ENCODE data around the gene CACFD1. TPM values are rescaled to one million over a fixed set of nuclear protein-coding genes. Genes with fewer than 3 reads are reported as not detected.

CACFD1 gene
- total and polyA plus RNA-seq, 9 of the 15 experiments (the other 6 are each of a cell fraction or from before 2014, with no cell fraction given): 0.11 to 1.4 (median 1.1) TPM; not detected in 2

DNA sequence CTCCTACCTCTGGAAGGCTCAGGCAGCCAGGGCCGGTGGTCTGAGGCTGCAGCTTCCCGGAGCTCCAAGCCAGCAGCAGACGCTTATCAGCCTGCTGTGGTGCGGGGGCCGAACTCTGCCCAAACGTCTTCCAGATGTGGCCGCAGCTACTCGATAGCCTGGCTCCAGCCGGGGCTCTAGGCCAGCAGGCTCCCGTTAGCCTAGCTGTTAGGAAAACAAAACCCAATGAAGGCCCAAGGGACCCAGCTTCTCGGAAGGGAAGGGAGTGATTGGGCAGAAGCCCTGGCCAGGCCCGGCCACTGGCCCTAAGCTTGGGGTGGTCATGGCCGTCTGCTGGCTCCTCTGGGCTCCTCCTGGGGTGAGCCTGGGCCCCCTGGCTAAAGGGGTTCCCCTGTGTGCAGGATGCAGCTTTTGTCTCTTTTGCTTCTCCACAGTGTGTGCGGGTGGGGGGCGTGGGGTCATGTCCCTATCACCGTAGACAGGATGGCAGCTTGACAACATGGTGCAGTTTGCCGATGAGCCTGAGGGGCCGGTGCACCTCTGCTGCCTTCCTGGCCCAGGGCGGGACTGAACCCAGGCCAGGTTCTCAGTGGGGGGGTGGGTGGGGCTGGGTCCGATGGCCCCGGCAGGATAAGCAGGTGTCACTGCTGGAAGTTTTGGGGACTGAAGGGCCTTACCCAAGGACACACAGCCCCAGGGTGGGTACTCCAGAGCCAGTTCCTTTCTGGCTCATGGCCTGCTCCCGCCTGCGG, 46.3 kb downstream of the CACFD1 start (continued):
- TF ChIP-seq, protein P1, sequence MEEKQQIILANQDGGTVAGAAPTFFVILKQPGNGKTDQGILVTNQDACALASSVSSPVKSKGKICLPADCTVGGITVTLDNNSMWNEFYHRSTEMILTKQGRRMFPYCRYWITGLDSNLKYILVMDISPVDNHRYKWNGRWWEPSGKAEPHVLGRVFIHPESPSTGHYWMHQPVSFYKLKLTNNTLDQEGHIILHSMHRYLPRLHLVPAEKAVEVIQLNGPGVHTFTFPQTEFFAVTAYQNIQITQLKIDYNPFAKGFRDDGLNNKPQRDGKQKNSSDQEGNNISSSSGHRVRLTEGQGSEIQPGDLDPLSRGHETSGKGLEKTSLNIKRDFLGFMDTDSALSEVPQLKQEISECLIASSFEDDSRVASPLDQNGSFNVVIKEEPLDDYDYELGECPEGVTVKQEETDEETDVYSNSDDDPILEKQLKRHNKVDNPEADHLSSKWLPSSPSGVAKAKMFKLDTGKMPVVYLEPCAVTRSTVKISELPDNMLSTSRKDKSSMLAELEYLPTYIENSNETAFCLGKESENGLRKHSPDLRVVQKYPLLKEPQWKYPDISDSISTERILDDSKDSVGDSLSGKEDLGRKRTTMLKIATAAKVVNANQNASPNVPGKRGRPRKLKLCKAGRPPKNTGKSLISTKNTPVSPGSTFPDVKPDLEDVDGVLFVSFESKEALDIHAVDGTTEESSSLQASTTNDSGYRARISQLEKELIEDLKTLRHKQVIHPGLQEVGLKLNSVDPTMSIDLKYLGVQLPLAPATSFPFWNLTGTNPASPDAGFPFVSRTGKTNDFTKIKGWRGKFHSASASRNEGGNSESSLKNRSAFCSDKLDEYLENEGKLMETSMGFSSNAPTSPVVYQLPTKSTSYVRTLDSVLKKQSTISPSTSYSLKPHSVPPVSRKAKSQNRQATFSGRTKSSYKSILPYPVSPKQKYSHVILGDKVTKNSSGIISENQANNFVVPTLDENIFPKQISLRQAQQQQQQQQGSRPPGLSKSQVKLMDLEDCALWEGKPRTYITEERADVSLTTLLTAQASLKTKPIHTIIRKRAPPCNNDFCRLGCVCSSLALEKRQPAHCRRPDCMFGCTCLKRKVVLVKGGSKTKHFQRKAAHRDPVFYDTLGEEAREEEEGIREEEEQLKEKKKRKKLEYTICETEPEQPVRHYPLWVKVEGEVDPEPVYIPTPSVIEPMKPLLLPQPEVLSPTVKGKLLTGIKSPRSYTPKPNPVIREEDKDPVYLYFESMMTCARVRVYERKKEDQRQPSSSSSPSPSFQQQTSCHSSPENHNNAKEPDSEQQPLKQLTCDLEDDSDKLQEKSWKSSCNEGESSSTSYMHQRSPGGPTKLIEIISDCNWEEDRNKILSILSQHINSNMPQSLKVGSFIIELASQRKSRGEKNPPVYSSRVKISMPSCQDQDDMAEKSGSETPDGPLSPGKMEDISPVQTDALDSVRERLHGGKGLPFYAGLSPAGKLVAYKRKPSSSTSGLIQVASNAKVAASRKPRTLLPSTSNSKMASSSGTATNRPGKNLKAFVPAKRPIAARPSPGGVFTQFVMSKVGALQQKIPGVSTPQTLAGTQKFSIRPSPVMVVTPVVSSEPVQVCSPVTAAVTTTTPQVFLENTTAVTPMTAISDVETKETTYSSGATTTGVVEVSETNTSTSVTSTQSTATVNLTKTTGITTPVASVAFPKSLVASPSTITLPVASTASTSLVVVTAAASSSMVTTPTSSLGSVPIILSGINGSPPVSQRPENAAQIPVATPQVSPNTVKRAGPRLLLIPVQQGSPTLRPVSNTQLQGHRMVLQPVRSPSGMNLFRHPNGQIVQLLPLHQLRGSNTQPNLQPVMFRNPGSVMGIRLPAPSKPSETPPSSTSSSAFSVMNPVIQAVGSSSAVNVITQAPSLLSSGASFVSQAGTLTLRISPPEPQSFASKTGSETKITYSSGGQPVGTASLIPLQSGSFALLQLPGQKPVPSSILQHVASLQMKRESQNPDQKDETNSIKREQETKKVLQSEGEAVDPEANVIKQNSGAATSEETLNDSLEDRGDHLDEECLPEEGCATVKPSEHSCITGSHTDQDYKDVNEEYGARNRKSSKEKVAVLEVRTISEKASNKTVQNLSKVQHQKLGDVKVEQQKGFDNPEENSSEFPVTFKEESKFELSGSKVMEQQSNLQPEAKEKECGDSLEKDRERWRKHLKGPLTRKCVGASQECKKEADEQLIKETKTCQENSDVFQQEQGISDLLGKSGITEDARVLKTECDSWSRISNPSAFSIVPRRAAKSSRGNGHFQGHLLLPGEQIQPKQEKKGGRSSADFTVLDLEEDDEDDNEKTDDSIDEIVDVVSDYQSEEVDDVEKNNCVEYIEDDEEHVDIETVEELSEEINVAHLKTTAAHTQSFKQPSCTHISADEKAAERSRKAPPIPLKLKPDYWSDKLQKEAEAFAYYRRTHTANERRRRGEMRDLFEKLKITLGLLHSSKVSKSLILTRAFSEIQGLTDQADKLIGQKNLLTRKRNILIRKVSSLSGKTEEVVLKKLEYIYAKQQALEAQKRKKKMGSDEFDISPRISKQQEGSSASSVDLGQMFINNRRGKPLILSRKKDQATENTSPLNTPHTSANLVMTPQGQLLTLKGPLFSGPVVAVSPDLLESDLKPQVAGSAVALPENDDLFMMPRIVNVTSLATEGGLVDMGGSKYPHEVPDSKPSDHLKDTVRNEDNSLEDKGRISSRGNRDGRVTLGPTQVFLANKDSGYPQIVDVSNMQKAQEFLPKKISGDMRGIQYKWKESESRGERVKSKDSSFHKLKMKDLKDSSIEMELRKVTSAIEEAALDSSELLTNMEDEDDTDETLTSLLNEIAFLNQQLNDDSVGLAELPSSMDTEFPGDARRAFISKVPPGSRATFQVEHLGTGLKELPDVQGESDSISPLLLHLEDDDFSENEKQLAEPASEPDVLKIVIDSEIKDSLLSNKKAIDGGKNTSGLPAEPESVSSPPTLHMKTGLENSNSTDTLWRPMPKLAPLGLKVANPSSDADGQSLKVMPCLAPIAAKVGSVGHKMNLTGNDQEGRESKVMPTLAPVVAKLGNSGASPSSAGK (IDR thresholded peaks at IDR 0.05): no peak
- TF ChIP-seq CC2D1A (IDR thresholded peaks at IDR 0.05) (no peak), SIX5 (IDR thresholded peaks at IDR 0.05; ENCODE audit: borderline replicate concordance in 1 of 2, insufficient read depth in 1 of 2, low read depth in 1 of 2, low read length in 2 of 2) (no peak), TARDBP (IDR thresholded peaks at IDR 0.05) (no peak), CSDE1 (IDR thresholded peaks at IDR 0.05) (no peak), NR2F6 (CRISPR knock-in tag; IDR thresholded peaks at IDR 0.05) (no peak), CXXC5 (CRISPR knock-in tag; IDR thresholded peaks at IDR 0.05) (peak; percentile 77), ZNF561 (CRISPR knock-in tag; conservative IDR thresholded peaks at IDR 0.05) (no peak), MEF2A (IDR thresholded peaks at IDR 0.05; ENCODE audit: control insufficient read depth, low read depth, low read length) (no peak), CBX8 (IDR thresholded peaks at IDR 0.05; ENCODE audit: borderline replicate concordance, extremely low read depth, low read depth, low read length, poor library complexity, severe bottlenecking) (no peak), HMGN3 (IDR thresholded peaks at IDR 0.05; ENCODE audit: borderline replicate concordance, extremely low read depth, insufficient read length, low read depth, low read length) (peak; percentile 73), ZNF212 (CRISPR knock-in tag; IDR thresholded peaks at IDR 0.05) (no peak), MYC (IDR thresholded peaks at IDR 0.05; ENCODE audit: low read depth, low read length) (no peak; the same call in 1 of the 2 replicates), MYC (CRISPR knock-in tag; IDR thresholded peaks at IDR 0.05; ENCODE audit: borderline replicate concordance, low read depth) (no peak), ZNF165 (CRISPR knock-in tag; IDR thresholded peaks at IDR 0.05; ENCODE audit: borderline replicate concordance) (no peak)
- TF ChIP-seq, protein P2, sequence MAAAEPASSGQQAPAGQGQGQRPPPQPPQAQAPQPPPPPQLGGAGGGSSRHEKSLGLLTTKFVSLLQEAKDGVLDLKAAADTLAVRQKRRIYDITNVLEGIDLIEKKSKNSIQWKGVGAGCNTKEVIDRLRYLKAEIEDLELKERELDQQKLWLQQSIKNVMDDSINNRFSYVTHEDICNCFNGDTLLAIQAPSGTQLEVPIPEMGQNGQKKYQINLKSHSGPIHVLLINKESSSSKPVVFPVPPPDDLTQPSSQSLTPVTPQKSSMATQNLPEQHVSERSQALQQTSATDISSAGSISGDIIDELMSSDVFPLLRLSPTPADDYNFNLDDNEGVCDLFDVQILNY (CRISPR knock-in tag; IDR thresholded peaks at IDR 0.05): no peak
